Hepatocyte (in vitro differentiated cells): ENCODE measurements around the gene NPHS2. TPM values are rescaled to one million over a fixed set of nuclear protein-coding genes. Genes with fewer than 3 reads are reported as not detected.
A peak's percentile ranks its signal among the peaks of the same experiment; 100 is the strongest.

Source experiments
- DNase-seq: peaks from one replicate; pipeline ENCODE4 v3.0.0-alpha.2; 2016; ENCODE audit warnings: low spot score
- H2AFZ ChIP-seq: fragments of 200-600 bp; sonication (generic); 2 replicates; pipeline ENCODE4 v1.6.0; 2016; ENCODE audit warnings: antibody characterized with exemption, mild to moderate bottlenecking
- H3K27ac ChIP-seq: fragments of 200-600 bp; sonication (generic); 2 replicates; pipeline ENCODE4 v1.5.1; 2016; ENCODE audit warnings: mild to moderate bottlenecking
- H3K27me3 ChIP-seq: fragments of 200-600 bp; sonication (generic); 2 replicates; pipeline ENCODE4 v1.6.1; 2016
- H3K36me3 ChIP-seq: fragments of 200-600 bp; sonication (generic); replicated peaks from 2 replicates; pipeline ENCODE4 v1.5.1; 2016; ENCODE audit warnings: low read depth; ENCODE audit not compliant: insufficient read depth
- H3K4me1 ChIP-seq: fragments of 200-600 bp; sonication (generic); 2 replicates; pipeline ENCODE4 v1.5.1; 2016; ENCODE audit warnings: mild to moderate bottlenecking, moderate library complexity; ENCODE audit not compliant: insufficient read depth
- H3K4me2 ChIP-seq: fragments of 200-600 bp; sonication (generic); 2 replicates; pipeline ENCODE4 v1.6.0; 2016
- H3K4me3 ChIP-seq: fragments of 200-600 bp; sonication (generic); 2 replicates; pipeline ENCODE4 v1.5.1; 2016; ENCODE audit warnings: mild to moderate bottlenecking
- H3K79me2 ChIP-seq: fragments of 200-600 bp; sonication (generic); 2 replicates; pipeline ENCODE4 v1.6.0; 2017; ENCODE audit warnings: mild to moderate bottlenecking
- H3K9me2 ChIP-seq: fragments of 200-600 bp; sonication (generic); replicated peaks from 2 replicates; pipeline ENCODE4 v1.6.0; 2017; ENCODE audit warnings: mild to moderate bottlenecking; ENCODE audit not compliant: insufficient read depth
- H3K9me3 ChIP-seq: fragments of 200-600 bp; sonication (generic); 2 replicates; pipeline ENCODE4 v1.5.1; 2016; ENCODE audit warnings: low read depth, mild to moderate bottlenecking
- H4K20me1 ChIP-seq: fragments of 200-600 bp; sonication (generic); 2 replicates; pipeline ENCODE4 v1.6.0; 2016; ENCODE audit warnings: mild to moderate bottlenecking; ENCODE audit not compliant: insufficient read depth, poor library complexity, severe bottlenecking
- EZH2 ChIP-seq: fragments of 200-600 bp; sonication (generic); IDR thresholded peaks from 2 replicates; pipeline ENCODE4 v1.6.1; 2016; ENCODE audit warnings: antibody characterized with exemption, mild to moderate bottlenecking, borderline replicate concordance
- EZH2phosphoT487 ChIP-seq: fragments of 200-600 bp; sonication (generic); IDR thresholded peaks from one replicate; pipeline ENCODE4 v1.6.1; 2018; ENCODE audit warnings: antibody characterized with exemption, mild to moderate bottlenecking, low read depth, moderate library complexity; ENCODE audit not compliant: unreplicated experiment, severe bottlenecking
- WGBS: methylation state at CpG from one replicate; pipeline ENCODE4 v1.1.6; 2016; ENCODE audit warnings: low lambda C conversion rate; ENCODE audit errors: missing lambda C conversion rate; 5-methylcytosine and 5-hydroxymethylcytosine counted together
- polyA plus RNA-seq: library from polyadenylated mRNA; unstranded; fragments of >200 nt; fragmentation: Nextera tagmentation; extraction: Ambion mirVana; gene quantifications from 2 replicates; pipeline ENCODE4 v1.2.1, GENCODE V29; 2016
- total RNA-seq: library from RNA; depleted of rRNA; stranded (reverse); fragments of >200 nt; gene quantifications from 2 replicates; pipeline ENCODE4 v1.2.3, GENCODE V29; 2014
- TF ChIP-seq, protein P1 (sequence below): fragments of 200-600 bp; sonication (generic); IDR thresholded peaks from 2 replicates; pipeline ENCODE4 v1.5.1; 2016; ENCODE audit warnings: antibody characterized with exemption, mild to moderate bottlenecking; ENCODE audit not compliant: poor library complexity

The NPHS2 gene
- total and polyA plus RNA-seq, 2 experiments from 2014 or later: not detected

DNA sequence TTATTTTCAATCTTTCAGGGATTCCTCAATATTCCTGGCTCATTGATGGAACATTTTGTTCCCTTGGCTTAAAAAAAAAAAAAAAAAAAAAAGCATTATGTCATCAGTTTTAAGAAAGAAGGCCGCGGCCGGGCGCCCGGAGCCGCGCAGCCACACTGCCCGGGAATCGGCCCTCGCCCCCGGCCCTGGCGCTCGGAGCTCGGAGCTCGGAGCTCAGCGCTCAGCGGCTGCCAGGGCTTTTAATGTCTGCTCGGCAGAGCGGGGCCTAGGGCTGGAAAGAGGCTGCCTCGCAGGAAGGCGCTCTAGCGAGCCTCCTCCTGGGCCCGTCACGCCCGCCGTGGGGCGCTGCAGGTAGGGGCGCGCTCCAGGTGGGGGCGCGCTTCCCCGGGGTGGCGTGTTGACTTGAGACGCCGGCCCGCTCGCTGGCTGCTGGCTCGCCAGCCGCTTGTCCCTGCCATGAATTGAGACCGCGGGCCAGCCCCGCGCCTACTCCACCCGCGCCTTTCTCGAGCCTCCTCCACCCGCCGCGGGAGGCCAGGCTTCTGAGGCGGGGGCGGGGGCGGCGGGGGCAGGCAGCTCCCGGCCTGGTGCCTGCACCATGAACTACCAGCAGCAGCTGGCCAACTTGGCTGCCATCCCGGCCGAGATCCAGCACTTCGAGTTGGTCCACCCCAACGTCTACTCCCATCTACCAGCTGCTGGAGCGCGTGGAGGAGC, 10.5 kb upstream of the NPHS2 start:
- H3K27ac ChIP-seq: no peak overlapping the region
- no peaks in the 10 kb centered on the region for H3K9me2 ChIP-seq
- H3K27me3 ChIP-seq: peaks cover 15% of the 10 kb centered on the region
- peak overlapping the region; percentile 82 for H3K4me2 ChIP-seq
- H3K4me3 ChIP-seq: peak overlapping the region; percentile 37
- 9% methylated on average over 52 of the region's 60 CpGs for WGBS
- no peaks in the 10 kb centered on the region for H3K36me3 ChIP-seq
- H2AFZ ChIP-seq: peak overlapping the region; percentile 32
- H3K4me1 ChIP-seq: peaks cover 3% of the 10 kb centered on the region
- DNase-seq: peak; percentile 73
- TF ChIP-seq, protein P1, sequence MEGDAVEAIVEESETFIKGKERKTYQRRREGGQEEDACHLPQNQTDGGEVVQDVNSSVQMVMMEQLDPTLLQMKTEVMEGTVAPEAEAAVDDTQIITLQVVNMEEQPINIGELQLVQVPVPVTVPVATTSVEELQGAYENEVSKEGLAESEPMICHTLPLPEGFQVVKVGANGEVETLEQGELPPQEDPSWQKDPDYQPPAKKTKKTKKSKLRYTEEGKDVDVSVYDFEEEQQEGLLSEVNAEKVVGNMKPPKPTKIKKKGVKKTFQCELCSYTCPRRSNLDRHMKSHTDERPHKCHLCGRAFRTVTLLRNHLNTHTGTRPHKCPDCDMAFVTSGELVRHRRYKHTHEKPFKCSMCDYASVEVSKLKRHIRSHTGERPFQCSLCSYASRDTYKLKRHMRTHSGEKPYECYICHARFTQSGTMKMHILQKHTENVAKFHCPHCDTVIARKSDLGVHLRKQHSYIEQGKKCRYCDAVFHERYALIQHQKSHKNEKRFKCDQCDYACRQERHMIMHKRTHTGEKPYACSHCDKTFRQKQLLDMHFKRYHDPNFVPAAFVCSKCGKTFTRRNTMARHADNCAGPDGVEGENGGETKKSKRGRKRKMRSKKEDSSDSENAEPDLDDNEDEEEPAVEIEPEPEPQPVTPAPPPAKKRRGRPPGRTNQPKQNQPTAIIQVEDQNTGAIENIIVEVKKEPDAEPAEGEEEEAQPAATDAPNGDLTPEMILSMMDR: peak; percentile 67
- no peak for TF ChIP-seq EZH2
- no peak for TF ChIP-seq EZH2phosphoT487
- no peaks in the 10 kb centered on the region for H4K20me1 ChIP-seq
- H3K9me3 ChIP-seq: no peaks in the 10 kb centered on the region
- H3K79me2 ChIP-seq: no peaks in the 10 kb centered on the region

DNA sequence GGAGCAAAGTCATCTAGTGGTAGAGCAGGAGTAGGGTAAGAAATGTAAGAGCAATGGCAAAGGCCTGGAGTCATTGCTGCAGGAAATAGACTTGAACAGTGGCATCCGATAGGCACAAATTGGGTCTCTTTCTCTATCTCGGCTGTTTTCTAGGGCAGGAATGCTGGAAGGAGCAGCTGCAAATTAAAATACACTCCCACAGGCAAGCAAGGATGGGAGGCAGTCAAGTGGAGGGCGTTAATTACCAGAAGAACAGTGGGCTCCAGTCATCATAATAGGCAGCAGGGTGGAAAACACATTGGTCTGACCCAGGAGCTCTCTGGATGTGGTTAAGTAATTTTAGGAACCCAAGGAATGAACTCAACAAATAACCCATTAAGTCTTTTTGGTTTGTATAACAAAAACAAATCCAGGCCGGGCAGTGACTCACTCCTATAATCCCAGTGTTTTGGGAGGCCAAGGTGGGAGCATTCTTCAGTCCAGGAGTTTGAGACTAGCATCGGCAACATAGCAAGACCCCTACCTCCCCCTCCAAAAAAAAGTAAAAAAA, 8.1 kb upstream of the NPHS2 start:
- no peak for TF ChIP-seq EZH2
- TF ChIP-seq, protein P1: no peak
- no peak for TF ChIP-seq EZH2phosphoT487
- Histone ChIP-seq H3K4me3 (no peak overlapping the region), H3K9me3 (no peaks in the 10 kb centered on the region), H3K4me2 (no peak overlapping the region), H3K36me3 (no peaks in the 10 kb centered on the region), H3K27ac (no peak overlapping the region), H2AFZ (no peak overlapping the region), H4K20me1 (no peaks in the 10 kb centered on the region), H3K4me1 (peaks cover 3% of the 10 kb centered on the region), H3K9me2 (no peaks in the 10 kb centered on the region), H3K79me2 (no peaks in the 10 kb centered on the region), H3K27me3 (peaks cover 20% of the 10 kb centered on the region)
- WGBS: 88% methylated on average over 5 of the region's 5 CpGs
- no peak for DNase-seq

DNA sequence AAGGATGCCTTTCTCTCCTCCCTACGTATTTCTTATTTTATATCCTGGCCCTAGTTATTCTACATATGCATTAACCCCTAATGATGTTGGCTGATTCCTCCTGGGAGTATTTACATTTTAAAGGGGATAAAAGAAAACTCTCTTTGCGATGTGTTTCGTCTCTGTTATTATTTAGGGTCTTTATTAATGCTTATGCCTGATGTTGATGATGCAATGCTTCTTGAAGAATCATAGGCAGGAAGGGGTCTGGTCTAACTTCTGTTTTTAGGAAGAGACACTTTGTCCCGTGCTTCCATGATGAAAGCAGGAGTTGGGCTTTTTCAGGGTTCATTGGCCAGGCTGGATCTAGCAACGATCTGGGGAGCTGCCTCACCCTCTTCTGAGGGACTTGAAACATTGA, 761 bp upstream of the NPHS2 start:
- Histone ChIP-seq H3K9me3 (no peaks in the 10 kb centered on the region), H3K4me1 (no peaks in the 10 kb centered on the region), H3K79me2 (no peaks in the 10 kb centered on the region), H3K27me3 (peaks cover 57% of the 10 kb centered on the region), H2AFZ (no peak overlapping the region), H3K27ac (no peak overlapping the region), H3K9me2 (no peaks in the 10 kb centered on the region), H3K4me3 (no peak overlapping the region), H3K36me3 (no peaks in the 10 kb centered on the region), H4K20me1 (no peaks in the 10 kb centered on the region), H3K4me2 (no peak overlapping the region)
- WGBS: 65% methylated on average over 5 of the region's 5 CpGs
- no peak for TF ChIP-seq EZH2
- TF ChIP-seq EZH2phosphoT487: no peak
- TF ChIP-seq, protein P1: no peak
- DNase-seq: no peak
